Activated naive CD8-positive, alpha-beta T cell (primary cell): ENCODE data around the gene FBXO10.

Experiments used
- H3K27ac Mint-ChIP-seq: one replicate; pipeline ENCODE4 v1.8.0; 2021; ENCODE audit warnings: mixed read lengths
- H3K27me3 Mint-ChIP-seq: one replicate; pipeline ENCODE4 v1.8.0; 2021; ENCODE audit warnings: mixed read lengths
- H3K36me3 Mint-ChIP-seq: one replicate; pipeline ENCODE4 v1.8.0; 2021; ENCODE audit warnings: mixed read lengths
- H3K4me1 Mint-ChIP-seq: one replicate; pipeline ENCODE4 v1.8.0; 2021; ENCODE audit warnings: low read depth, mixed read lengths
- H3K4me3 Mint-ChIP-seq: one replicate; pipeline ENCODE4 v1.8.0; 2021; ENCODE audit warnings: mild to moderate bottlenecking, mixed read lengths
- H3K9me3 Mint-ChIP-seq: one replicate; pipeline ENCODE4 v1.8.0; 2021; ENCODE audit warnings: low read depth, mixed read lengths

FBXO10 gene

GRCh38 chr9:37571282-37571681 is 4.9 kb downstream of the FBXO10 start:
- no peaks in the 10 kb centered on the region for H3K9me3 Mint-ChIP-seq
- H3K4me3 Mint-ChIP-seq = no peak overlapping the region
- H3K27me3 Mint-ChIP-seq = no peaks in the 10 kb centered on the region
- H3K4me1 Mint-ChIP-seq = peaks cover 8% of the 10 kb centered on the region
- peaks cover 10% of the 10 kb centered on the region for H3K36me3 Mint-ChIP-seq
- H3K27ac Mint-ChIP-seq = no peak overlapping the region

- Mint-ChIP-seq H3K27me3 (no peaks in the 10 kb centered on the region), H3K36me3 (peaks cover 21% of the 10 kb centered on the region), H3K9me3 (no peaks in the 10 kb centered on the region), H3K27ac (no peak overlapping the region), H3K4me3 (no peak overlapping the region), H3K4me1 (peaks cover 1% of the 10 kb centered on the region)
Measured at GRCh38 chr9:37566716-37567115, 9.5 kb downstream of the FBXO10 start.

- Mint-ChIP-seq H3K27ac (no peak overlapping the region), H3K36me3 (peaks cover 23% of the 10 kb centered on the region), H3K4me3 (no peak overlapping the region), H3K4me1 (peaks cover 1% of the 10 kb centered on the region), H3K9me3 (no peaks in the 10 kb centered on the region), H3K27me3 (no peaks in the 10 kb centered on the region)
Measured at GRCh38 chr9:37565661-37566618, 10.2 kb downstream of the FBXO10 start.

- Mint-ChIP-seq H3K4me3 (no peak overlapping the region), H3K36me3 (peaks cover 23% of the 10 kb centered on the region), H3K9me3 (no peaks in the 10 kb centered on the region), H3K27ac (no peak overlapping the region), H3K27me3 (no peaks in the 10 kb centered on the region), H3K4me1 (peaks cover 1% of the 10 kb centered on the region)
Measured at GRCh38 chr9:37564916-37565315, 11.3 kb downstream of the FBXO10 start.

- H3K4me3 Mint-ChIP-seq = no peak overlapping the region
- H3K9me3 Mint-ChIP-seq = no peaks in the 10 kb centered on the region
- H3K36me3 Mint-ChIP-seq = peaks cover 19% of the 10 kb centered on the region
- no peak overlapping the region for H3K27ac Mint-ChIP-seq
- H3K4me1 Mint-ChIP-seq = no peaks in the 10 kb centered on the region
- no peaks in the 10 kb centered on the region for H3K27me3 Mint-ChIP-seq
Measured at GRCh38 chr9:37563806-37564513, 12.2 kb downstream of the FBXO10 start.

GRCh38 chr9:37562826-37563225 is 13.4 kb downstream of the FBXO10 start:
- Mint-ChIP-seq H3K4me3 (no peak overlapping the region), H3K36me3 (peaks cover 13% of the 10 kb centered on the region)

GRCh38 chr9:37561682-37562081 is 14.5 kb downstream of the FBXO10 start:
- Mint-ChIP-seq H3K27ac (no peak overlapping the region), H3K4me3 (no peak overlapping the region), H3K36me3 (peaks cover 13% of the 10 kb centered on the region), H3K4me1 (no peaks in the 10 kb centered on the region), H3K9me3 (no peaks in the 10 kb centered on the region), H3K27me3 (no peaks in the 10 kb centered on the region)

More at GRCh38 chr9:37562826-37563225, 13.4 kb downstream of the FBXO10 start:
- Mint-ChIP-seq H3K27me3 (no peaks in the 10 kb centered on the region), H3K27ac (no peak overlapping the region), H3K4me1 (no peaks in the 10 kb centered on the region), H3K9me3 (no peaks in the 10 kb centered on the region)

- Mint-ChIP-seq H3K4me1 (no peaks in the 10 kb centered on the region), H3K4me3 (no peak overlapping the region)
Measured at GRCh38 chr9:37559855-37560592, 16.2 kb downstream of the FBXO10 start.

GRCh38 chr9:37559125-37559524 is 17.1 kb downstream of the FBXO10 start:
- Mint-ChIP-seq H3K9me3 (no peaks in the 10 kb centered on the region), H3K4me1 (no peaks in the 10 kb centered on the region), H3K27ac (no peak overlapping the region), H3K27me3 (no peaks in the 10 kb centered on the region), H3K36me3 (peaks cover 7% of the 10 kb centered on the region), H3K4me3 (no peak overlapping the region)

More at GRCh38 chr9:37559855-37560592, 16.2 kb downstream of the FBXO10 start:
- Mint-ChIP-seq H3K27ac (no peak overlapping the region), H3K36me3 (peaks cover 10% of the 10 kb centered on the region), H3K9me3 (no peaks in the 10 kb centered on the region), H3K27me3 (no peaks in the 10 kb centered on the region)

- no peaks in the 10 kb centered on the region for H3K27me3 Mint-ChIP-seq
- H3K27ac Mint-ChIP-seq = no peak overlapping the region
- H3K36me3 Mint-ChIP-seq = peaks cover 2% of the 10 kb centered on the region
- H3K4me1 Mint-ChIP-seq = no peaks in the 10 kb centered on the region
- no peak overlapping the region for H3K4me3 Mint-ChIP-seq
- H3K9me3 Mint-ChIP-seq = no peaks in the 10 kb centered on the region
Measured at GRCh38 chr9:37555786-37556185, 20.4 kb downstream of the FBXO10 start.

- Mint-ChIP-seq H3K36me3 (peaks cover 2% of the 10 kb centered on the region), H3K27ac (no peak overlapping the region), H3K4me3 (no peak overlapping the region), H3K27me3 (no peaks in the 10 kb centered on the region), H3K9me3 (no peaks in the 10 kb centered on the region), H3K4me1 (no peaks in the 10 kb centered on the region)
Measured at GRCh38 chr9:37554318-37554717, 21.9 kb downstream of the FBXO10 start.

GRCh38 chr9:37551888-37552287 is 24.3 kb downstream of the FBXO10 start:
- no peaks in the 10 kb centered on the region for H3K27me3 Mint-ChIP-seq
- peaks cover 2% of the 10 kb centered on the region for H3K36me3 Mint-ChIP-seq
- no peak overlapping the region for H3K27ac Mint-ChIP-seq
- H3K4me3 Mint-ChIP-seq = no peak overlapping the region
- H3K9me3 Mint-ChIP-seq = no peaks in the 10 kb centered on the region
- no peaks in the 10 kb centered on the region for H3K4me1 Mint-ChIP-seq

GRCh38 chr9:37551468-37551867 is 24.7 kb downstream of the FBXO10 start:
- H3K27me3 Mint-ChIP-seq = no peaks in the 10 kb centered on the region
- H3K27ac Mint-ChIP-seq = no peak overlapping the region
- H3K36me3 Mint-ChIP-seq = peaks cover 2% of the 10 kb centered on the region
- no peak overlapping the region for H3K4me3 Mint-ChIP-seq
- H3K9me3 Mint-ChIP-seq = no peaks in the 10 kb centered on the region
- H3K4me1 Mint-ChIP-seq = no peaks in the 10 kb centered on the region

GRCh38 chr9:37550781-37551180 is 25.4 kb downstream of the FBXO10 start:
- no peaks in the 10 kb centered on the region for H3K9me3 Mint-ChIP-seq
- H3K27me3 Mint-ChIP-seq = no peaks in the 10 kb centered on the region
- peaks cover 2% of the 10 kb centered on the region for H3K36me3 Mint-ChIP-seq
- no peak overlapping the region for H3K27ac Mint-ChIP-seq
- H3K4me3 Mint-ChIP-seq = no peak overlapping the region
- H3K4me1 Mint-ChIP-seq = no peaks in the 10 kb centered on the region

- Mint-ChIP-seq H3K36me3 (peaks cover 2% of the 10 kb centered on the region), H3K27me3 (no peaks in the 10 kb centered on the region), H3K9me3 (no peaks in the 10 kb centered on the region), H3K4me3 (no peak overlapping the region), H3K4me1 (no peaks in the 10 kb centered on the region), H3K27ac (no peak overlapping the region)
Measured at GRCh38 chr9:37549527-37549926, 26.7 kb downstream of the FBXO10 start.
